Stimulated activated CD4-positive, alpha-beta T cell treated with anti-CD3 and anti-CD28 coated beads, Interleukin-2, amount 100 ng/mL, for 24 hours (primary cell): ENCODE data around the gene THSD4.

Experiments used
- DNase-seq, 2 donors: peaks; one replicate each; pipeline ENCODE4 v3.0.0-alpha.2; 2020

Gene THSD4

GRCh38 chr15:71566226-71566625 is 451.0 kb downstream of the THSD4 start:
- no peak for DNase-seq

GRCh38 chr15:71567173-71567572 is 451.9 kb downstream of the THSD4 start:
- no peak for DNase-seq

- DNase-seq = no peak
These were observed 453.0 kb downstream of the THSD4 start for GRCh38 chr15:71568227-71568626.

GRCh38 chr15:71570736-71571135 is 455.5 kb downstream of the THSD4 start:
- no peak for DNase-seq

GRCh38 chr15:71571641-71572040 is 456.4 kb downstream of the THSD4 start:
- no peak for DNase-seq

- no peak for DNase-seq
These were observed 457.3 kb downstream of the THSD4 start for GRCh38 chr15:71572452-71573053.

GRCh38 chr15:71573599-71573998 is 458.3 kb downstream of the THSD4 start:
- no peak for DNase-seq

GRCh38 chr15:71575474-71576045 is 460.3 kb downstream of the THSD4 start:
- DNase-seq = no peak

- no peak for DNase-seq
These were observed 461.8 kb downstream of the THSD4 start for GRCh38 chr15:71577071-71577470.

GRCh38 chr15:71581398-71581930 is 466.2 kb downstream of the THSD4 start:
- no peak for DNase-seq

- no peak for DNase-seq
These were observed 469.9 kb downstream of the THSD4 start for GRCh38 chr15:71585159-71585558.

- DNase-seq = no peak
These were observed 471.2 kb downstream of the THSD4 start for GRCh38 chr15:71586463-71586862.

- no peak for DNase-seq
These were observed 473.5 kb downstream of the THSD4 start for GRCh38 chr15:71588746-71589145.

GRCh38 chr15:71591057-71591456 is 475.8 kb downstream of the THSD4 start:
- DNase-seq = no peak

GRCh38 chr15:71592203-71592602 is 476.9 kb downstream of the THSD4 start:
- DNase-seq = no peak

GRCh38 chr15:71595846-71596553 is 480.7 kb downstream of the THSD4 start:
- DNase-seq = no peak

GRCh38 chr15:71596672-71597071 is 481.4 kb downstream of the THSD4 start:
- DNase-seq = no peak

- no peak for DNase-seq
These were observed 481.9 kb downstream of the THSD4 start for GRCh38 chr15:71597126-71597525.

- no peak for DNase-seq
These were observed 482.4 kb downstream of the THSD4 start for GRCh38 chr15:71597637-71598036.

GRCh38 chr15:71598741-71599140 is 483.5 kb downstream of the THSD4 start:
- DNase-seq = no peak

- DNase-seq = no peak
These were observed 484.3 kb downstream of the THSD4 start for GRCh38 chr15:71599418-71600151.

GRCh38 chr15:71600237-71600636 is 485.0 kb downstream of the THSD4 start:
- DNase-seq = no peak

- no peak for DNase-seq
These were observed 486.0 kb downstream of the THSD4 start for GRCh38 chr15:71601038-71601834.
